ENCODE measurements around the gene PLEKHM2. TPM values are rescaled to one million over a fixed set of nuclear protein-coding genes. Genes with fewer than 3 reads are reported as not detected.

The PLEKHM2 gene
- total RNA-seq, 1 donor from 2014 or later, result 80.4 TPM

DNA sequence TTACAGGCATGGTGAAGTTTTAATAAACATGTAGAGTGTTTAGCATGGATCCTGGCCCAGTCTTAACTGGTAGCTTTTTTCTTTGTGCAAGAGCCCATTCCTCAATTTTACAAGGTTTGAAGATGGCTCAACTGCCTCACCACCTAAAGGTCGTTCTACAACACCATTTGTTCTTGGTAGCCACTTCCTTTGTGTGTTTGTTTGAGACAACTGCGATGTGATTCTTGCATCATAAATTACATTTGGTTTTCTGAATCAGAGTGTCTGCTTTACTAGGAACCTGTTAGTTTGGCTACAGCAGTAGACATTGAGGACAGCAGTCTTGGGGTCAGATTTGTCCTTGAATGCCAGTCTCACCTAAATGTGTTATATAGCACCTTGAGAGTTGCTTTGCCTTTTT lies 3.3 kb downstream of the PLEKHM2 start:
- intact Hi-C loops (cut with DNase I), result no loop called here
- DNase-seq (no peak), ATAC-seq (no peak)
- Histone ChIP-seq H3K36me3 (no peaks in the 10 kb centered on the region), H3K27ac (no peak overlapping the region), H3K4me1 (peaks cover 46% of the 10 kb centered on the region), H3K4me3 (no peak overlapping the region), H3K27me3 (ENCODE audit: low read depth) (no peaks in the 10 kb centered on the region), H3K9me3 (no peaks in the 10 kb centered on the region)
- TF ChIP-seq, protein P1, sequence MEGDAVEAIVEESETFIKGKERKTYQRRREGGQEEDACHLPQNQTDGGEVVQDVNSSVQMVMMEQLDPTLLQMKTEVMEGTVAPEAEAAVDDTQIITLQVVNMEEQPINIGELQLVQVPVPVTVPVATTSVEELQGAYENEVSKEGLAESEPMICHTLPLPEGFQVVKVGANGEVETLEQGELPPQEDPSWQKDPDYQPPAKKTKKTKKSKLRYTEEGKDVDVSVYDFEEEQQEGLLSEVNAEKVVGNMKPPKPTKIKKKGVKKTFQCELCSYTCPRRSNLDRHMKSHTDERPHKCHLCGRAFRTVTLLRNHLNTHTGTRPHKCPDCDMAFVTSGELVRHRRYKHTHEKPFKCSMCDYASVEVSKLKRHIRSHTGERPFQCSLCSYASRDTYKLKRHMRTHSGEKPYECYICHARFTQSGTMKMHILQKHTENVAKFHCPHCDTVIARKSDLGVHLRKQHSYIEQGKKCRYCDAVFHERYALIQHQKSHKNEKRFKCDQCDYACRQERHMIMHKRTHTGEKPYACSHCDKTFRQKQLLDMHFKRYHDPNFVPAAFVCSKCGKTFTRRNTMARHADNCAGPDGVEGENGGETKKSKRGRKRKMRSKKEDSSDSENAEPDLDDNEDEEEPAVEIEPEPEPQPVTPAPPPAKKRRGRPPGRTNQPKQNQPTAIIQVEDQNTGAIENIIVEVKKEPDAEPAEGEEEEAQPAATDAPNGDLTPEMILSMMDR (IDR thresholded peaks at IDR 0.05), result no peak

DNA sequence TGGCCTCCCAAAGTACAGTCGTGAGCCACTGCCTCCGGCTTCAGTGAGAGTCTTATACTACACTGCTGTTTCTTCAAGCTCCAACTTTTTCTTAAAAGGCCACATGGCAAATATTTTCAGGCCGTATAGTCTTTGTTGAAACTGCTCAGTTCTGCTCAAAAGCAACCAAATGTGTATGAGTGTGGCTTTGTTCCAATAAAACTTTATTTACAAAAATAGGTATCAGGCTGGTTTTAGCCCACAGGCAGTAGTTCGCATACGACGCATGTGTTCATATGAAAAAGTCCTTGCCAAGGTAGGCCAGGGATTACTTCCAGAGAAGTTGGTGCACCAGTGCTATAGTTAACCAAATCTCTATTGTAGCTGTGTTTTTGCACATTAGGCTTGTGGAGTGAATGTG lies 6.2 kb downstream of the PLEKHM2 start:
- Histone ChIP-seq H3K36me3 (no peaks in the 10 kb centered on the region), H3K4me3 (no peak overlapping the region), H3K27ac (no peak overlapping the region), H3K27me3 (ENCODE audit: low read depth) (no peaks in the 10 kb centered on the region), H3K9me3 (no peaks in the 10 kb centered on the region), H3K4me1 (peaks cover 58% of the 10 kb centered on the region)
- intact Hi-C loops (cut with DNase I), result no loop called here
- ATAC-seq, result no peak
- TF ChIP-seq, protein P1 (IDR thresholded peaks at IDR 0.05), result no peak
- no peak for DNase-seq

DNA sequence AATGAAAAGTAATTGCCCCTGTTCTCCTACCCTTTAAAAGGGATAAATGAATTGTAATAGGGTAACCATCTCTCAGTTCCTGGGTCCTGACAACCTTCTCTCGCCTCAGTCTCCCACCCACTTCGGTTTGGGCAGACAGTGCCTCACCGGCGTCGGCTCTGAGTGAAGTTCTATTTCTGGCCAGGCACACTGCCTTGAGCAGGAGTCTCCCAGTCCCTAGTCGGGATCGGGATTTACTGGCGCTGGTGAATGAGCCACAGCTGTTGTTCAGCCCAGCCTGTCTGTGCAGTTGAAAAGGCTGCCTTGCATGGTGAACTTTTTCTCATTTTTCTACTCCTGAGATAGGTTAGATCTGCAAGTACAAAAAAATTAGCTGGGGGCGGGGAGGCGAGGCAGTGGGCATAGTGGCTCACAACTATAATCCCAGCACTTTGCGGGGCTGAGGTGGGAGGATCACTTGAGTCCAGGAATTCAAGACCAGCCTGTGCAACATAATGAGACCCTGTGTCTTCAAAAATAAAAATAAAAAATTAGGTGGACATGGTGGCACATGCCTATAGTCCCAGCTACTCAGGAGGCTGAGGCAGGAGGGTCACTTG lies 7.4 kb downstream of the PLEKHM2 start:
- TF ChIP-seq, protein P1 (IDR thresholded peaks at IDR 0.05), result no peak
- H3K9me3 ChIP-seq, result no peaks in the 10 kb centered on the region
- no peak overlapping the region for H3K4me3 ChIP-seq
- ATAC-seq (peak in 1 of 2 donors; percentile 42), DNase-seq (no peak)
- H3K4me1 ChIP-seq, result peaks cover 53% of the 10 kb centered on the region
- H3K36me3 ChIP-seq, result no peaks in the 10 kb centered on the region
- no peak overlapping the region for H3K27ac ChIP-seq
- intact Hi-C loops (cut with DNase I), result no loop called here
- H3K27me3 ChIP-seq (ENCODE audit: low read depth), result no peaks in the 10 kb centered on the region

DNA sequence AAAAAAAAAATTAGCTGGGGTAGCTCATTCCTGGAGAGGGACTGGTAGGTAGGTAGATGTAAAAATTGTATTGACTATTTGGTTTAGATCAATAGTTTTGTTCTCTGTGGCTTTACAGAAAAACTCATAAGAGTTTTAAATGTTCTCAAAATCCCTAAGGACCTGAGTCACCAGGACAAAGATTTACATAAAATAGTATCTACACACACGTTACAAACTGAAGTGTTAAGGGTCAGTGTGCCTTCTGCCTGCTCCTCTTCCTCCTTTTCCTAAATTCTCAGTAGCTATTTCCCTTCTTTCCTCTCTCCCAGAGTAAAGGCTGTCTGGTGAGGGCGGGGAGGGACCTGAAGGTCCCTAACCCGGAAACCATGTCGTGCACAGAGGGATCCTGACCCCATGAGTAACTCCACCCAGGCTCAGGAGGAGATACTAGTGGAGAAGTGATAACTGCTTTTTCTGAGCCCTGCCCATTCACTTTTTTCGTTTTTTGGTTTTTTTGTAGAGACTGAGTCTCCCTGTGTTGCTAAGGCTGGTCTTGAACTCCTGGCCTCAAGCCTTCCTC lies 8.1 kb downstream of the PLEKHM2 start:
- Histone ChIP-seq H3K36me3 (no peaks in the 10 kb centered on the region), H3K27ac (no peak overlapping the region), H3K4me3 (no peak overlapping the region), H3K4me1 (peaks cover 60% of the 10 kb centered on the region), H3K9me3 (no peaks in the 10 kb centered on the region), H3K27me3 (ENCODE audit: low read depth) (no peaks in the 10 kb centered on the region)
- no peak for ATAC-seq
- no peak for DNase-seq
- TF ChIP-seq, protein P1 (IDR thresholded peaks at IDR 0.05), result no peak
- intact Hi-C loops (cut with DNase I), result no loop called here

DNA sequence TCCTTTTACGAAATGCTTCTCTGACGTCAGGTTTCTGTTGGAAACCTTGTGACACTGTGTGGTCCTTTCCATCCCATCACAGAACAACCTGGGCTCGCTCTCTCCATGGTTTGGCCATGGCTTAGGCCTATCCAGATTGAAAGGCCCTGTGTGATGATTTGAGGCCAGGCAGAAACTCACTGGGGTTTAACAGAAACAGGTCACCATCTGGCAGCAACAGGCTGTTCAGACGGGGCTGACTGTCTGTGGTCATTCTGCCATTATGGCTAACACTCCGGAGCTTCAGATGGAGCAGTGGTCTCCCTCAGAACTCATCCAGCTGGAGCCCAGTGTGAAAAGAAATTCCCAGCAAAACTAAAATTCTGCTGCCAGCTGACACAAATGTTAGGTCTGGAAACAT lies 9.3 kb downstream of the PLEKHM2 start:
- H3K36me3 ChIP-seq, result no peaks in the 10 kb centered on the region
- peaks cover 64% of the 10 kb centered on the region for H3K4me1 ChIP-seq
- DNase-seq (no peak), ATAC-seq (no peak)
- no peaks in the 10 kb centered on the region for H3K9me3 ChIP-seq
- TF ChIP-seq, protein P1 (IDR thresholded peaks at IDR 0.05), result no peak
- H3K27me3 ChIP-seq (ENCODE audit: low read depth), result no peaks in the 10 kb centered on the region
- H3K4me3 ChIP-seq, result no peak overlapping the region
- peak overlapping the region; percentile 32 for H3K27ac ChIP-seq
- intact Hi-C loops (cut with DNase I), result no loop called here
